HG03457 (cell line): ENCODE results near the gene PALLD.

ENCODE experiments used
- ATAC-seq: cut with Tn5 transposase; IDR thresholded peaks from one replicate; pipeline ENCODE4 v1.9.1; 2021; ENCODE audit warnings: moderate number of reproducible peaks; ENCODE audit not compliant: unreplicated experiment

The PALLD gene

GRCh38 chr4:168857546-168858314 lies 360.9 kb downstream of the PALLD start:
- no peak for ATAC-seq

- no peak for ATAC-seq
Measured at GRCh38 chr4:168859100-168859499, 362.2 kb downstream of the PALLD start.

DNA sequence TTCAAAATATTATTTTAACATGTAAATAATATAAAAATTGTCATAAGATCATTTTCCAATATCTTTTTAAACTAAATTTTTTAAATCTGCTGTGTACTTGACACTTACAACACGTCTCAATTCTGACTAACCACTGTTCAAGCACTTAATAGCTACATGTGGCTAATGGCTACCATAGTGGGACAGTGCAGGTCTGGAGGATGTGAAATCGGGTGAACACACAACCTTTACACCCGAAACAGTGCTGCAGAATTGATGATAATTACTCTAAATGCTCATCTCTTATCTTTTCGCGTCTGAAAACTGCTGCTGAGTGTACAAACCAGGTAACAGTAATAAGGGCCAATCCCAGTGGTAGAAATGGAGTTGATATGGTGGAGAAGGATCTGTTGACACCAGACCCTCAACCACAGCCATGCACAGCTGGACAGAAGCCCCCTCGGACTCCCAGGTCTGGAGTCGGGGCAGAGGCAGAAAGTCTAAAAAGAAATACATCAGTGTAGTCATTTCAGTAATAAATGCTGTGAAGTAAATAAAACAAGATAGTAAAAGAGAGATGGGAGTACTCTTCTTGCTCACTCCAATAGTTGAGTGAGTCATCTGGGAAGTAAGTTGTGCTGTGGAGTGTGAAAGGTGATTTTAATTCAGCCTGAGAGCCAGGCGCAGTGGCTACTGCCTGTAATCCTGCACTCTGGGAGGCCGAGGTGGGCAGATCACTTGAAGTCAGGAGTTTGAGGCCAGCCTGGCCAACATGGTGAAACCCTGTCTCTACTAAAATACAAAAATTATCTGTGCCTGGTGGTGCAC lies 363.2 kb downstream of the PALLD start:
- ATAC-seq: peak; percentile 93

GRCh38 chr4:168860827-168861226 lies 364.0 kb downstream of the PALLD start:
- no peak for ATAC-seq

DNA sequence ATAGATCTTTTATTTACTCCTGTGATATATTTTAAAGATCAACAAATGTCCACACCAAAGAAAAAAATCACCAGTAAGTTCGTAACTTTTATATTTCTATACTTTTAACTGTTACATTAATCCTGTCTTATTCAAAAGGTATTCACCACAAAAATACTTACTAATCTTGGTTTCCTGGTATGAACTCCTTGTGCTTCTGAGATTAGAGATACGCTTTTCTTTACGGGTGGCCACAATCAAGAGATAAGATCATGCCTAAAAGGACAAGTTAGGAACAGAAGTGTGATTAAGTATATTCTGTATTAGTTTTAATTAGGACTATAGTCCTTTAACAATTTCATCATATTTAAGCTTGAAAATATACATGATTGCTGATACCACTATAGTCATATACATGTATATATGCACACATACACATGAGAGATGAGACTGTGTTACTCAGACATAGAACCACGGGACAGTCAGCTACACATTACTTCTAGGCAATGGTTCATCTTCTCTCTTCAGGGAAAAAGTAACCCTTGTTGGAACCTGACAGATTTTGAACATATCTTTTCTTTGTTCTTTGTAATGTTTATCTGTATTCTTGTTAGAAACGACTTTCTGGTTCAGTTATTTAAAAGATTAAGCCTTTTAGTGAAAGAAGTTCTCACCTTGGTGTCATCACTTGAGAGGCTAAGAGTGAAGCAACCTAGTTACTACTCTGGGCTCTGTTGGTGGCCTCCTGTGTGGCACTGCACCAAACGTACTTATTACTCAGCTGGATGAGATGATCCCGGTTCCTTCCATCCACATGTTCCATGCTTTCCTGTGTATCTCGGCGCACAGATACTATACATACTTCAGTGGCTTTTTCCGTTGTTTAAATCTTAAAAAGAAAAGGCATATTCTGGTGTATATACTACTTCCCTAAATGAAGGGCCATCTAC lies 367.1 kb downstream of the PALLD start:
- no peak for ATAC-seq

DNA sequence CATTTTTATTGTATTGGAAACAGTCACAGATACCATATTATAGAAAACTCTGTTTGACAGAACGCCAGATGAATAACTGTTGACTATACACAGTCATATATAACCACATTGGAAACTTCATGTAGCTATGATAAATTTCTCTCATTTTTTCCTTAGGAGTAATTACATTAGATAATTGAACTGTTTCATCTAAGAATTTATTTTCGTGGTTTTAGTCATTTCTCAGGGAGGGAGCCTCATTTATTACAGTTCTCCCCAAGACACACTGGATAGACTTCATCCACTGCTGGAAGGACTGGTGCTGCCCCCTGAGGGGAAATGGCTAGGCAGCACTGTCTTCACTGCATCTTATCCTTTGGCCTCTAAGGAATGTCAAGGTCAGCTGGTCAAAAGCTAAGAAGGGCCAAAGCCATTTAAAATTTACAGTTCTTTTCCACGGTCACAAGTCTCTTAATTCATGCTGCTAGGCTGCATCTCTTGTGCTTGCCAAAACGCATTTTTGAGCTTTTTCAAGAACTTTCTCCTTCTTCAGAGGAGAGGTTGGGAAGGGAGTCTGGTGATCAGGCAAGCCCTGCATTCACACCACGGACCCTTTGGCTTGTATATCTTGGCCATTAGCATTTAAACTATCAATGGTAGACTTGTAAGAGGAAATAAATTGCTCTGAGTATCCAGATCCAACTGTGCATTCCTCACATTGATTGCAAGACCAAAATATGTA lies 368.1 kb downstream of the PALLD start:
- ATAC-seq: no peak

DNA sequence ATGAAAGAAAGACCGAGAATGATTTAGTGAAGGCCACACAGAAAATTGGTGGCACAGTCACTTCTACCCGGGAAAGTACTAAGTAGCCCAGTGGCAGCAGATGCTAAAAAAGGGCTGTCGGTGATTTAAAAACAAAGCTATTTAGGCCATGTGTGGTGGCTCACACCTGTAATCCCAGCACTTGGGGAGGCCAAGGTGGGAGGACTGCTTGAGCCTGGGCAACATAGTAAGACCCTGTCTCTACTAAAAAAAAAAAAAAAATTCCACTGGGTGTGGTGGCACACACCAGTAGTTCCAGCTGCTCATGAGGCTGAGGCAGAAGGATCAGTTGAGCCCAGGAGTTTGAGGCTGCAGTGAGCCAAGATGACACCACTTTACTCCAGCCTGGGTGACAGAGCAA lies 369.0 kb downstream of the PALLD start:
- ATAC-seq: no peak

DNA sequence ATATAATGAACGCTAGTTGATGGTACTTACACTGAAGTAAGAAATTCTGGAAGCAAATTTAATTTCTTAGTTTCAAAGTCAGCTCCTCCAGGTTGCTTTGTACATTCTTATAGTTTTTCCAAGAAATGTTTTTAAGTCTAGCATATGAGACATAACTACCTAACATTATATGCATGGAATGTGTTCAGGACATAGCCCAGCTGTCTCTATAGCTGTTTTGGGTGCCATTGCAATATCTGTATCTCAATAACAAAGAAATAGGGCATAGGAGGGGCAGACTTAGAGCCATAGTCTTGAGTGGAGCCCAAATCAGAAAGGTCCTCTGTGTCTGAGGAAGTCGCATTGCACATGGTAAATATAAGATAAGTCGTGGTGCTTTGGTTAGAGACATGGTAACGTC lies 369.8 kb downstream of the PALLD start:
- ATAC-seq: no peak

- ATAC-seq: no peak
Measured at GRCh38 chr4:168867128-168867527, 370.3 kb downstream of the PALLD start.

GRCh38 chr4:168868044-168868781 lies 371.4 kb downstream of the PALLD start:
- no peak for ATAC-seq

DNA sequence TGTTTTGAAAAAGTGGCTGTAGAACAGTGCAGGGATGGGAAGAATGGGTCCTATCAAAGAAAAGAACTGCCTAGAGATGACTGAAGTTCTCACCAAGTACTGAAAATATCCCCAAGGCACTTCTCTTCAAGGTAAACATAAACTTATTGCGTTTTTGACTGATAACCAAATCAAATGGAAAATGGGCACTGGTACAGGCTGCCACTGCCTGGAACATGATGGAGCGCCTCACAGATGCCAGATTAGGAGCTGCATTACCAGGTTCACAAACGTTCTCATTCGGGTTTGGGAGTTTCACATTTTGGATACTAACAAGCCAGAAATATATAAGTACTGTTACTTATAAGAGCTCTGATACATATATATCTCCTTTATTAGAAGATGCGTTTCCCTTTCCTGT lies 371.9 kb downstream of the PALLD start:
- ATAC-seq: no peak

- ATAC-seq: no peak
Measured at GRCh38 chr4:168870004-168870403, 373.2 kb downstream of the PALLD start.

- no peak for ATAC-seq
Measured at GRCh38 chr4:168871632-168872031, 374.8 kb downstream of the PALLD start.

DNA sequence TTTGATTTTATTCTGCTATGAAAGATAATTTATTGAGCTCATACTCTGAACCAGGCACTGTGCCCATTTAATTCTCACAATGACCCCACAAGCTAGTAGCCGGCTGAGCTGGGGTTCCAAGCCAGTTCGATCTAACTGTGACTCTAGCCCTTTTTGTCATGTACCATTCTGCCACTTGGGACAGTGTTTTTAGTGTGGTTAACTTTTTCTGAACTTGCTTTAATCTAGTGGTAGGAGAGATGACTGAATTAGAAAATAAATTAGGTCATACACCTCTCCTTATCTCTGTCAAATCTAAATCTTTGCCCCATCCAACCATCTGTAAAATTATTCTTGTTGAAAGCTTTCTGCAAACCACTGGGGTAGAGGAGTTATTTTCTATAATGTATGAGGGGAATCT lies 377.2 kb downstream of the PALLD start:
- no peak for ATAC-seq

- no peak for ATAC-seq
Measured at GRCh38 chr4:168876106-168876505, 379.3 kb downstream of the PALLD start.

GRCh38 chr4:168877511-168878491 lies 380.9 kb downstream of the PALLD start:
- ATAC-seq: no peak

DNA sequence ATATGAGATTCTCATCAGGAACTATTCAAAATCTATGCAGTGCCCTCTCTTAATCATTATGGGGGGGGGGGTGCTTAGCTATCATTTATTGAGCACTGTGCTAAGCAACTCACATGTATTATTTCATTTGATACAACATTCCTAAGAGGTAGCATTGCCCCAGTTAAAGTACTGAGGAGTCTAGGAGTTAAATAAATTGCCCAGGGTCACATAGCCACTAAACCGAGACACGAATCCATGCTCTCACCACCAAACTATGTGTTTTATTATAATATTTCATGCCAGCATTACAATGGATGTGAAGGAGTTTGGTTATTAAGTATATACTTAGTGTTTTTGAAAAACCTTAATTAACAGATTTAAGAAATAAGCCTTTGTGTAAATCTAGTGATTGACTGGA lies 381.8 kb downstream of the PALLD start:
- no peak for ATAC-seq

DNA sequence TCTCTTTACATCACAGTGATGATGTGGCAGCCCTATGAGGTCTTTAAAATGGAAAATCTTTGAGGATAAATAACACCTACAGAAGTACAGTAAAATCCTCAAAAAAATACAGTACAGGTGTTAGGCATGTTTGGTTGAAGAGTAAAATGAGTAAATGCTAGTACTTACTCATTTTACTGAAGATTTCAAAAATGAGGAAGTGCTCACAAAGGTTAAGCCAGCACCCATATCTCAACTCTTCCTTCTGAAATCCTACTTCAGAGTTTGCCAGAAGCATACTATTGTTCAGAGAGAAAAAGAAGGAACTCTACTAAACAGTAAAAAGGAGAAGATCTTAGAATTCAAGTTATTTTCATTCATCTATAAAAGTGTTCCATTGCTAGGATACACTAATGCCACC lies 382.3 kb downstream of the PALLD start:
- no peak for ATAC-seq
